GM19467 (cell line): Measurements from ENCODE around the gene TRAF3IP3.

Source experiments
- ATAC-seq: cut with Tn5 transposase; IDR thresholded peaks from one replicate; pipeline ENCODE4 v1.9.1; 2021; ENCODE audit warnings: mild to moderate bottlenecking, moderate library complexity; ENCODE audit not compliant: unreplicated experiment

The TRAF3IP3 gene

GRCh38 chr1:209823143-209824041, 67.5 kb downstream of the TRAF3IP3 start:
- ATAC-seq = peak; percentile 36

- ATAC-seq = no peak
These were observed 70.0 kb downstream of the TRAF3IP3 start for GRCh38 chr1:209825591-209826434.

- peak; percentile 88 for ATAC-seq
These were observed 71.8 kb downstream of the TRAF3IP3 start, which contains the start of gene UTP25 for GRCh38 chr1:209827384-209828262. Gene UTP25 (plus strand): TSS chr1:209827972. CDS start chr1:209828064, 92 bp downstream.

GRCh38 chr1:209829716-209830115, 73.9 kb downstream of the TRAF3IP3 start:
- no peak for ATAC-seq

GRCh38 chr1:209830722-209831121, 74.9 kb downstream of the TRAF3IP3 start:
- no peak for ATAC-seq

- ATAC-seq = no peak
These were observed 75.8 kb downstream of the TRAF3IP3 start for GRCh38 chr1:209831615-209832014.
